ENCODE data around the gene SMIM29.
"Not testable (repeated sequence)": the region's sequence is repeated elsewhere in the genome, so short reads cannot be mapped to it uniquely, and the experiment has no call there.

SMIM29 gene

DNA sequence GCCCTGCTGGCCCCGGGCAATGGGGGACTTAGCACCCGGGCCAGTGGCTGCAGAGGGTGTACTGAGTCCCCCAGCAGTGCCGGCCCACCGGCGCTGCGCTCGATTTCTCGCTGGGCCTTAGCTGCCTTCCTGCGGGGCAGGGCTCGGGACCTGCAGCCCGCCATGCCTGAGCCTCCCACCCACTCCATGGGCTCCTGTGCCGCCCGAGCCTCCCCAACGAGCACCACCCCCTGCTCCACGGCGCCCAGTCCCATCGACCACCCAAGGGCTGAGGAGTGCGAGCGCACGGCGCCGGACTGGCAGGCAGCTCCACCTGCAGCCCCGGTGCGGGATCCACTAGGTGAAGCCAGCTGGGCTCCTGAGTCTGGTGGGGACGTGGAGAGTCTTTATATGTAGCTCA, 20.3 kb upstream of the SMIM29 start:
- DNase-seq (ENCODE audit: low read depth in 2 of 2): not testable (repeated sequence)

DNA sequence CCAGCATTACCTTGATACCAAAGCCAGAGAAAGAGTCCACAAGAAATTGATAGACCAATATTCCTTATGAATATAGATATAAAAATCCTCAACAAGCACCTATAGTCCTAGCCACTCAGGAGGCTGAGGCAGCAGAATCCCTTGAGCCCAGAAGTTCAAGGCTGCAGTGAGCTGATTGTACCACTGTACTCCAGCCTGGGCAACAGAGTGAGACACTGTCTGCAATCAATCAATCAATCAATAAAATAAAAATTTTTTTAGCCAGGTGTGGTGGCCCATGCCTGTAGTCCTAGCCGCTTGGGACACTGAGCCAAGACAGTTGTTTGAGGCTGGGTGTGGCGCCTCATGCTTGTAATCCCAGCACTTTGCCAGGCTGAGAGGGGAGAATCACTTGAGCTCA, 18.9 kb upstream of the SMIM29 start:
- DNase-seq (ENCODE audit: low read depth in 2 of 2): no peak

DNA sequence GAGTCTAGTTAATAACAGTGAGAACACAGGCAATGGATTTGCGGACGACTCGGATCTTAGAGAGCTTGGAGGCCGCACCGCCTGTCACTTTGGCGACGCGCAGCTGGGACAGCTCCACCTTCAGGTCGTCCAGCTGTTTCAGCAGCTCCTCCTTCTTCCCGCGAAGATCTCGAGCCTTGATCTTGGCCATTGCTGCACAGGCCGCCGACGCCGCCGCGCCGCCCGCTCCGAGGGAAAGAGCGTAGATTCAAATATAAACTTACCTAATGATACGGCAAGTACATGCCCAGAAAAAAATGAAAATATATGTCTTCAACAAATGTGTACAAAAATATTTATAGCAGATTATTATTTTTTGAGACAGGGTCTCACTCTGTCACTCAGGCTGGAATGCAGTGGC, 14.7 kb upstream of the SMIM29 start:
- DNase-seq (ENCODE audit: low read depth in 2 of 2): not testable (repeated sequence)

DNA sequence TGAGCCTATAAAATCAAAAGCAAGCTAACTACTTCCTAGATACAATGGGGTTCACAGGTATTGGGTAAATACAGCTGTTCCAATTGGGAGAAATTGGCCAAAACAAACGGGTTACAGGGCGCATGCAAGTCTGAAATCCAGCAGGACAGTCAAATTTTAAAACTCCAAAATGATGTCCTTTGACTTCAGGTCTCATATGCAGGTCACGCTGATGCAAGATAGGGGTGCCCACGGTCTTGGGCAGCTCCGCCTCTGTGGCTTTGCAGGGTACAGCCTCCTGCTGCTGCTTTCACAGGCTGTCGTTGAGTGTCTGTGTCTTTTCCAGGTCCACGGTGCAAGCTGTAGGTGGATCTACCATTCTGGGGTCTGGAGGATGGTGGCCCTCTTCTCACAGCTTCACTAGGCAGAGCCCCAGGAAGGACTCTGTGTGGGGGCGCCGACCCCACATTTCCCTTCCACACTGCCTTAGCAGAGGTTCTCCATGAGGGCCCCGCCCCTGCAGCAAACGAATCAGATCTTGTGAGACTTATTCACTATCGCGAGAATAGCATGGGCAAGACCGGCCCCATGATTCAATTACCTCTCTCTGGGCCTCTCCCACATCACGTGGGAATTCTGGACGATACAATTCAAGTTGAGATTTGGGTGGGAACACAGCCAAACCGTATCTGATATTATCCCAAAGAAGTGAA, 11.9 kb upstream of the SMIM29 start:
- DNase-seq (ENCODE audit: low read depth in 2 of 2): no peak

- DNase-seq (ENCODE audit: low read depth in 2 of 2): no peak
Observed at GRCh38 chr6:34259529-34260069, 10.8 kb upstream of the SMIM29 start.

DNA sequence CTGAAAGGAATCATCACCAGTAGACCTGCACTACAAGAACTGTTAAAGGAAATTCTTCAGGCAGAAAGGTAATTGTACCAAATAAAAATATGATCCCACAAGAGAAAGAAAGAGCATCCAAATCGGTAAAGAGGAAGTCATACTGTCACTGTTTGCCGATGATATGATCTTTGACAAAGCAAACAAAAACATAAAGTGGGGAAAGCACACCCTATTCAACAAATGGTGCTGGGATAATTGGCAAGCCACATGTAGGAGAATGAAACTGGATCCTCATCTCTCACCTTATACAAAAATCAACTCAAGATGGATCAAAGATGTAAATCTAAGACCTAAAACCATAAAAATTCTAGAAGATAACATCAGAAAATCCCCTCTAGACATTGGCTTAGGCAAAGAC, 3.6 kb upstream of the SMIM29 start:
- DNase-seq (ENCODE audit: low read depth in 2 of 2): not testable (repeated sequence)

- DNase-seq (ENCODE audit: low read depth in 2 of 2): no peak
Observed at GRCh38 chr6:34249469-34250261, 859 bp upstream of the SMIM29 start.

- peak in 1 of 2 donors; percentile 25 for DNase-seq (ENCODE audit: low read depth in 2 of 2)
Observed at GRCh38 chr6:34248198-34248726, 544 bp downstream of the SMIM29 start.

DNA sequence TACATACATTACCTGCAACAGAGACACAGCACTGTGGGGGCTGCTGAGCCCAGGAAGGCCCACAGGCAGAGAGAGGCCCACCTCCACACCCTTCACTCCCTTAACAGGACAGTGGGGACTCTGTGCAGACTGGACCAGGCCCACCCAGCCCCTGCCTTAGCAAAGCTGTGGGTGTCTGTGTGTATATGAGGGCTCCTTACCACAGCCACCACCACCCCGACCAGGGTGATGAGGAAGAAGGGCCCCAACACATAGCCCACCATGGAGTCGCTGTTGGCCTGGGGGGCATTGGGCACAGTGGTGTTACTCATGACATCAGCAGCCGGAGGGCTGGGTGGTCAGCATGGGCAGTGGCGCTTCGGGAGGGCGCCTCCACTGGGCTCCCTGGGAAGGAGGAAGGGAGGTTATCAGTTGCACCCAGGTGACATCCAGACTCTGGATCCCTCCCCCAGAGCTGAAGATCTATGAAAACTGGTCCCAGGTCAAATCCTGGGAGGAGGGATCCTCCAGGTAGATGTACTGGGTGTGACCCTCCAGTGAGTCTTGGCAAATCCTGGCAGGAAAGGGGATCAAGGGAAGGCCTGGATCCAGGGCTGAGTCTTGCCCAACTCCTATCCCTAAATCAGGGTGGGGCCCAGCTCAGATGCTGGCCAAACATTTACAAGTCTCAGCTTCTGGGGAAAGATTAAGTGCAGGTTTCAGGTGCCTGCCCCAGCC, 1.2 kb downstream of the SMIM29 start:
- no peak for DNase-seq (ENCODE audit: low read depth in 2 of 2)

GRCh38 chr6:34246563-34247391, 2.0 kb downstream of the SMIM29 start:
- DNase-seq (ENCODE audit: low read depth in 2 of 2): peak; percentile 39 to 52

- DNase-seq (ENCODE audit: low read depth in 2 of 2): no peak
Observed at GRCh38 chr6:34246249-34246562, 2.6 kb downstream of the SMIM29 start.

GRCh38 chr6:34245761-34246140, 3.1 kb downstream of the SMIM29 start:
- not testable (repeated sequence) for DNase-seq (ENCODE audit: low read depth in 2 of 2)

- not testable (repeated sequence) for DNase-seq (ENCODE audit: low read depth in 2 of 2)
Observed at GRCh38 chr6:34245032-34245760, 3.6 kb downstream of the SMIM29 start.

GRCh38 chr6:34243901-34244884, 4.6 kb downstream of the SMIM29 start:
- DNase-seq (ENCODE audit: low read depth in 2 of 2): peak; percentile 58 to 61

DNA sequence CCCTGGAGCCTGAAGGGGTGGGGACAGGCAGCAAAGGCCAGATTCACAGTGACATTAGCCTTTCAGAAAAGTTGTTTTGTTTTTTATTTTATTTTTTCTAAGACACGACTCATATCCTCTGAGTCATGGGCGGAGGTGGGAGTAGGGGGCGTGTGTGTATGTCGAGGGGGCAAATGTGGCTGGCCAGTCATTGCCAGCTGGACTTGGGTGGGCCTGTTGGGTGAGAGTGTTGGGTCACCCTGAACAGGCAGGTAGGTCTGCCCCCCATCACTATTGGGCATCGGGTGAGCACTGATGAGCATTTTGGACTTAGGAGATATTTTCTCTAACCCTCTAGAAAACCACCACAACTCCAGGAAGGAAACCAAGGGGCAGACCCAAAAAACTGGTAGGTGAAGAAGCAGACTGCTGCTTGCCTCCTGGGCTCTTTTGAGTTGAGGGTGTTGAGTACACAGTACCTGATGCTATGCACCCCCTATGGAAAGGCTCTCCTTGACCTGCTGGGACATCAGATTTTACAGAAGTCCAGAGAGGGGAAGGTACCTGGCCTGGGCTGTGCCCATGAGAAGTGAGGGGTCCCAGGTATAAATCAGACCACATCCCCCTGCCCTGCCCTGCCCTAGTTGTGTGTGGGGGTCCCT, 5.6 kb downstream of the SMIM29 start:
- no peak for DNase-seq (ENCODE audit: low read depth in 2 of 2)

- DNase-seq (ENCODE audit: low read depth in 2 of 2): no peak
Observed at GRCh38 chr6:34242252-34243130, 6.3 kb downstream of the SMIM29 start.

DNA sequence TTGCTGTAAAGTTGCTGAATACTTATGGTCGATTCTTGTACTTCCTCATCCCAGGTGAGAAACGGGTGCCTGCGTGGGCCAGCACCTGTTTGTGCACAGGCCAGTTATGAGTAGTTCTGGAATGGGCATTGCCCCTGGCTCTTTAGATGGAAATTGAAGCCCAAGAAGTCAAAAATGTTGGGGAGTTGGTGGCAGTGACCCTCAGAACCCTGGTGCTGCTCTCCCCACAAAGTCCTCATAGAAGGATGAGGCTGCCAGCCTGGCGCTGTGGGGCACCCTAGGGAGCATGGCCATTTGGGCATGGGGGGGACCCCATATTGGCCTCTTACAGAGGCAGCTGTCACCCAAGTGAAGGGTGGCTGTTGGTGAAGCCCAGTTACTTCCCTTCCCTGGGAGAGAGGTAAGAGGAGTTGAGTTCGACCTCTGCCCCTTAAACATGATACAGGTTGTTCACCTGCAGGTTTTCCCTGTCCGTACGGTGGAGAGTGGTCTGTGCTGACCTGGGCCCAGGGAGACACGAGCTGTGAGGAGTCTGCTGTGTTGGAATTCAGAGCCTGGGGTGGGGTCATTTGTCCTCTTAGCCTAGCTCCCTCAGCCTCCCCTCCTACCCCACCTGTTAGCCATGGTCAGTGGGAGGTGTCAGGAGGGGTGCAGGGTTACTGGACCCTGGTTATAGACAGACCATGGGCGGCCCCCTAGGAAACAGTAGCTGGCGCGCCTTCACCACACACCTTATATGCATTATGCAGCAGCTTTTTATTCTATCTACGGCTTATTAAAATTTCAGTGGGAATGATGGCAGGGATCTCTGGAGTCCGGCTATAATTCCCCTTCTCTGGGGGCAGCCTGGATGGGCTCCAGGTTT, 7.2 kb downstream of the SMIM29 start:
- DNase-seq (ENCODE audit: low read depth in 2 of 2): no peak
